Stomach (tissue), 4 donors: ENCODE results near the gene SAGE1.

Experiments used
- POLR2AphosphoS5 ChIP-seq, 3 donors: sonication (generic); formaldehyde crosslinking; IDR thresholded peaks; one replicate each; pipeline ENCODE4 v1.6.1; 2016; ENCODE audit warnings: antibody characterized with exemption in 3 of 3
- TF ChIP-seq, protein P1 (sequence below), 7 experiments: fragments of 450-650 bp in 4 of 7; fragments of 200-600 bp in 3 of 7; sonication (generic) in 3 of 7; IDR thresholded peaks; one replicate each; pipeline ENCODE4 v1.5.1; 2016 to 2019; ENCODE audit warnings: antibody characterized with exemption in 7 of 7, control low read depth in 2 of 7, mild to moderate bottlenecking in 1 of 7

GRCh38 chrX:135944486-135944885 is 51.0 kb downstream of the SAGE1 start:
- TF ChIP-seq, protein P1, sequence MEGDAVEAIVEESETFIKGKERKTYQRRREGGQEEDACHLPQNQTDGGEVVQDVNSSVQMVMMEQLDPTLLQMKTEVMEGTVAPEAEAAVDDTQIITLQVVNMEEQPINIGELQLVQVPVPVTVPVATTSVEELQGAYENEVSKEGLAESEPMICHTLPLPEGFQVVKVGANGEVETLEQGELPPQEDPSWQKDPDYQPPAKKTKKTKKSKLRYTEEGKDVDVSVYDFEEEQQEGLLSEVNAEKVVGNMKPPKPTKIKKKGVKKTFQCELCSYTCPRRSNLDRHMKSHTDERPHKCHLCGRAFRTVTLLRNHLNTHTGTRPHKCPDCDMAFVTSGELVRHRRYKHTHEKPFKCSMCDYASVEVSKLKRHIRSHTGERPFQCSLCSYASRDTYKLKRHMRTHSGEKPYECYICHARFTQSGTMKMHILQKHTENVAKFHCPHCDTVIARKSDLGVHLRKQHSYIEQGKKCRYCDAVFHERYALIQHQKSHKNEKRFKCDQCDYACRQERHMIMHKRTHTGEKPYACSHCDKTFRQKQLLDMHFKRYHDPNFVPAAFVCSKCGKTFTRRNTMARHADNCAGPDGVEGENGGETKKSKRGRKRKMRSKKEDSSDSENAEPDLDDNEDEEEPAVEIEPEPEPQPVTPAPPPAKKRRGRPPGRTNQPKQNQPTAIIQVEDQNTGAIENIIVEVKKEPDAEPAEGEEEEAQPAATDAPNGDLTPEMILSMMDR (IDR thresholded peaks at IDR 0.05): no peak
- no peak for TF ChIP-seq POLR2AphosphoS5 (IDR thresholded peaks at IDR 0.05)
